GM18909 (cell line): Measurements from ENCODE around the gene EFNA5.

ENCODE experiments used
- ATAC-seq: cut with Tn5 transposase; IDR thresholded peaks from one replicate; pipeline ENCODE4 v1.9.1; 2021; ENCODE audit warnings: mild to moderate bottlenecking; ENCODE audit not compliant: unreplicated experiment, poor library complexity

The EFNA5 gene

DNA sequence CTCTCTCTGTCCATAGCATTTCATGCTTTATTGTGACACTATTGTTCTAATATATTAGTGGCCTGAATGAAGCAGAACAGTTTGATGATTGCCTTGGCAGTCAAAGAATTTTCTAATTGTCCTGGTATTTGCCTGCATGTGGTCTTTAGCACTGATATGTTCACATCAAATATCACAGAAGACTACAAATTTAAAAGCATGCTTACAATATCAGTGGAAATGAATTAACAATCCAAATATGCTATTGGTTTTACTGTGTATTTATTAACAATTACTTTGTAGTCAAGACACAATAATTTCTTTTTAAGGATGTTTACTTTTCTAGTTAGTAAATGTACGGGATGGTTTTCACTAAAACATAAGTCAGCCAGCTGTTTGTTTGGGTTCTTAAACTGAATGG is 18.3 kb downstream of the EFNA5 start:
- no peak for ATAC-seq

DNA sequence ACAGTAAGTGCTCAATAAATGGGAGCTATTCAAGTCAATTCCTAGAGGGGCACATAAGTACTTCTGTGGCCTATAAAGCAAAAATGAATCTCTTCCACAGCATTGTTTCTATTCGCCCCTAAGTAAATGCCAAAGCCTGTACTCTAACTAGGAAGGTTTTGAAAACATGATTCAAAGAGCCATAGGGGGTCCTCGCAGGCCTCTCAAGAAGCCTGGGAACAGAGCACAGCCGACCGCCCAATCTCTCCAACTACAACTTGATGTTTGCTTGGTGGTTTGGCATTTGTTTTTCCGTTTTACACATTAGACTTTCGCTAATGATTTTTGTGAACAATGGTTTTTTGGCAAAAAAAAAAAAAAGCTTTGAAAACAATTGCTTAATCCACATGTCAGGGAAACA is 19.4 kb downstream of the EFNA5 start:
- ATAC-seq: no peak

DNA sequence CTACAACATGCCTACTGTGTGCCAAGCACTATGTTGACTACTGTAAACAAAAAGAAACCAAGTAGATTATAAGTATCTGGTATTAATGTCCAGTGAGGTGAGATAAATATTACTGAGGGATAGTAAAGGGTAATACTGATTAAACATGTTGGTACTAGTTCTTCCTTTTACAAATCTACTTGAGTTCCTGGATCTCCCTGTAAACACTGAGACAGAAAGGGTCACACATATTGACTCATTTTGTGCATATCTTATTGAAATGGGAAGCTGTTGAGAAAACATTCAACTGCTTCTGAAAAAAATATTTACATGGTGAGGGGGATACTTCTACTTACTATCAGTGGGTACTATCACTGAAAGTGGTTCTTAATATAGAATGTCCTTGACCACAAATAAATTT is 24.3 kb downstream of the EFNA5 start:
- ATAC-seq: no peak

DNA sequence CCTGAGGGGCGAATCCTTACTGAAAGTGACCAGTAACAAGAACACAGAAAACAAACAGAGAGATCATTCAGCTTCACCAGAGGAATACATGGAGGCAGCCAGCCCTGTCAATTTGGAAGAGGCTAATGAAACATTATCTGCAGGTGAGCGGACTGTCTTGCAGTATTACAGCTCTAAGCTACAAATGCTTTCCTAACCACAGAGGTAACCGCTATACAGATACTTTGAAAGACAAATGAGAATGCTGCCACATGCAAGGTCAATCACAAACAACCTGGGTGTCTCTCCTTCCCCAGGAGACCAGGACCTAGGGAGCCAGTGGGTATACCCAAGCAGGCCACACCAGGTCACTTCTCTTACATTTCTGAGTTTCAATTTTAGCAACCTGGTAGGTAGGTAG is 30.2 kb downstream of the EFNA5 start:
- no peak for ATAC-seq

DNA sequence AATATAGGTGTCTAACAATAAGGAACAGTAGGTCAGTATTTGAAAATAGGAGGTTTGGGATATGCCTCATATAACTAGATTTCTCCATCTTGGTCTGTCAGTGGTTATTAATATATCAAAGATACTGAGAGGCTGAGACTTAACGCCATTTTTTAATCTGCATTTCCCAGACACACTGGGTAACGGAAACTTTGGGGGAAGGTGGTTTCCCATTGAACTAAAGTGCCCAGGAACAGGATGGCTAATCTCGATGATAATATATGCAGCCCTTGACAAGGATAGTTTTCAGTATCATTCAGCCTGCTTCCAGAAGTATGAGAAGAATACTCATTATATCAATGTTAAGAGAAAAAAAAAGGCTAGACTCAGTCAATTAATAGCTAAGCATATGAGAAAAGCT is 30.7 kb downstream of the EFNA5 start:
- no peak for ATAC-seq

DNA sequence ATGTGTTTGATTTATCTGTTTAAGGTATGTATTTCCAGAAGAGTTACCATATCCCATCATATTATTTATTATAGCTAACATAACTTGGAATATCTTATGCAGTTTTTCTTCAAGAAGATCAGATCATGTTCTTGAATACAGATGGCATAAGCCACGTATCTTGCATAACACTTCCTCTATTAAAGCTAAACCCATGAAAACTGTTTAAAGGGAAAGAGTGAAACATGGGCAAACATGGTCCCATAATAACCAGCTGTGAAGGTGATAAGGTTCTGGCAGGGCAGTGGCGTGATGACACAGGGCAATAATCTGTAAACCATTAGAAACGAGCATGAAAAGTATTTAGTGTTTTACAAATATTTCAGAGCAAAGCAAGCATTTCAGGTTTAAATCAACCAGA is 34.2 kb downstream of the EFNA5 start:
- ATAC-seq: no peak

DNA sequence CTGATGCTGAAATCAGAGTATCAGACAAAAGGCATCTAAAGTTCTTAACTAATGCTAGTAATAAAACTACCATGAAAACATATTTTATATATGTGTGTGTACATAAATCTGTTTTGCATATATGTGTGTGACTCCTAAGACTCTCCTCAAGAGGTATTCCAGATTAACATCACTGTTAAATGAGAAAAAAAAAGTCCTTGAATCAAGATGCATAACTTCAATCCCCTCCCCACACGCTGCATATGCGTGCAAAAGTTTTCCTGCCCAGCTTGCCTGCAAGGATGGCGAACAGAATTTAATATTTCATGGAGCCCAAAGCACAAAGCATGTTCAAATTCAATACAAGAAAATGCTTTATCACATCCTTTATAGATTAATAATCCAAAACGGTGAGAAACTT is 34.7 kb downstream of the EFNA5 start:
- ATAC-seq: no peak

DNA sequence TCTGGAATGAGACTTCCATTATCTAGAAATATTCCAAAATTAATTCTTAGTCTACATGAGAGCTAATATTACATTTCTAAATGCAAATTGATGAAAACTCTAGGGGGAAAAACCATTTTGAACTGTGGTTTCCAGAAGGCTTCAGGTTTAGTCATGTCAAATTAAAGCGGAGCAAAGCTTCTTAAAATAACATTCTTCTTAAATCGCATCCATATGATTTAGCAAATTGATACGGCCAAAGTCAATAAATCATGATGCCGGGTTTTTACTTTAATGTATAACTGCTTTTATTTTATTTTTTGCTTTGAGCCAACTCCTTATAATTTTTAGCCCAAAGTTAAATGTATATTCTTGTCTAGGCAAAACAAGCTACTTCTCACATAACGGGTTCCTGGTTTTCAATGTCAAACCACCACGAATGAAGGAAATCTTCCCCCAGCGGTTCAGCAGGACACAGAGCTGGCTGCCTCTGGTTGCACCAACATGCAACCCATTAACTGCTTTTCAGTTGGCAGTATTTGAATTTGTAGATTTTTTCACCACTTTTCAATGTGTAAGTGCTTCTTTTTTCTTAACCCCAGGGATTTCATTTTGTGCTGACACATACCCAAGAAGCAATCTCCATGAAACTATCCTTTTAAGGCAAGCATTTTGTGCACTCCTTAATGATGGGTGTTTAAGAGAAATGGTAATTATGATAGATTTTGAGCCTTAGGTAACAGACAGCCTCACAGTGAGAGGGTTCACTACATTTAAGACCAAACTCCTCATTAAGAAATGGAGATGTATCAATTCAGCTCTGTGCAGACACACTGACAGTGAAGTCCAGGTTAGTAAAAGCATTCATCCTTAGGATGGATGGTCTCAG is 35.5 kb downstream of the EFNA5 start:
- no peak for ATAC-seq

DNA sequence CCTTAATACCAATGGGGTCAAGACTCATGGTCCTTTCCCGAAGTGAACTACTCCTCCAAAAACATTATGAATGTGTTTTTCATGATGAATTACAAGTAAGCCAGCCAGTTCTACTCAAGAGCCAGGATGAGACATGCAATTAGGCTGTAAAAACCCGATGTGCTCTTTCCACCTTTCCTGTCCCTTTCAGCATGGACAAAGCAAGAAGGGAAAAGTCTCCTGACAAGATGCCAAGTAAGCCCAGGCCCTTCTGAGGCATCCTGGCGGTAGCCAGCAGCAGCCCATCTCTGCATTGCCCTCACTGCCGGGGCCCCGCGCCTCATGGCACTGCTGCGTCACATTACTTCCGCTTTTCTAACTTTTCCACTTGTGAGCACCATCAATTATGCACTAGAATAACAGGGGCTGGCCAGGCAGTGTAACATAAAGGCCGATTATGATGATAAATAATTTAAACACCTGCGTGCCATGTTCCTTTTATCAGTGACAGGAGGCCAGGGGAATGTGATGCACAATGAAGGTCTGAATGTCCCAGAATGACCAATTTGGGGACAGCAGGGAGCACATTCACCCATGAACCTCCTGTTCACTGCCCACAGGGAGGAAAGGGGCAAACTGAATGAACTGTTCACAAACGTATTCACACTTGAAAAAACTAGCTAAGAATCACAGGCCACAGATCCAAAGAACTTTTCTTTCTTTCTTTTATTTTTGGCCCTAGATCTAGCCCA is 37.4 kb downstream of the EFNA5 start:
- no peak for ATAC-seq

DNA sequence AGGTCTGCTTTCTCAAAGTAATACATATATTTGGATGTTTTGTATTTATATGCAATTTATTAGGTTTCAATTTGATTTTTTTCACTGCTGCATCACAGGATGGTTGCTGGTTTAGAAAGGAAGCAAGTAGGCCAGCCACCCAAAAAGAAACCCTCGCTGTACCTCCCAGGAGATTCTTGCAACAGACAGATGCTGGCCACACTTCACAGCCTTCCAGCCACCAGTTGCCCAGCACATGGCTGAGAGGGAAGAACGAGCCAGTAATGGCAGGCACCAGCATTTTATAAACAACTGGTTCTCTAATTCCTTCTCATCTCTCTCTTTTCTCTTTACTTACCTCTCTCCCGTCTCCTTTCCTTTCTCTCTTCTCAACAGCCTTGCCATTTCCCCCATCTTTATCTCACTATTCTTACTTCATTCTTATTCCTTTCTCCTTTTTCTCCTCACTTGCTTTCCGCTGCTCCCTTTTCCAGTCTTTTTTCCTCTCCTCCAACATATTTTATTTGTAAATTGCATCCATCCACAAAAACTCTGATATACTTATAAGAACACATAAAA is 38.9 kb downstream of the EFNA5 start:
- no peak for ATAC-seq

DNA sequence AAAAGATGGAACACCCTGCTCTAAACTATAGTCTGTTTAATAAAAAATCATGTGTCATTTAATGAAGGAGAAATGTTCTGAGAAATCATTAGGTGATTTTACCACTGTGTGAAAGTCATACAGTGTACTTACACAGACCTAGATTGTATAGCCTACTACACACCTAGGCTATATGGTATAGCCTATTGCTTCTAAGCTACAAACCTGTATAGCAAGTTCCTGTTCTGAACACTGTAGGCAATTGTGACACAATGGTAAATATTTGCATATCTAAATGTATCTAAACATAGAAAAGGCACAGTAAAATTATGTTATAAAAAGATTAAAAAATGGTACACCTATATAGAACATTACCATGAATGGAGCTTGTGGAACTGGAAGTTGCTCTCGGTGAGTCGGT is 40.6 kb downstream of the EFNA5 start:
- no peak for ATAC-seq

DNA sequence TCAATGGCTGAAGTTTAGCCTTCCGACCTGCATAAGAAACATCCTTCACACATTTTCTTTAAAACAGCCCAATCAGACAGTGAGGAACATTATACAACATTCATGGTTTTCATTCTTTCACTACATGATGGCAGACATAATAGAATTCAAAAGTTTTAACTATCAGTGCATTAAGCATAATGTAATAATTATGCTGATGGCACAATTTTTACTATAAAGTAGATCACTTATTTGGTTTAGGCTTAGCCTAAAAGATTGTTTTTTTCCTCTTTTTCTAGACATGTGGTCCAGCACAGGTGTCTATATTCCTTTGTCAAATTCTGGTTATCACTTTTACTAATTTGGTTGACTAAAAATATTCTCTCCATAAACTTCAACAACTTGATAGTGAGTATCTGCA is 46.5 kb downstream of the EFNA5 start:
- ATAC-seq: no peak

DNA sequence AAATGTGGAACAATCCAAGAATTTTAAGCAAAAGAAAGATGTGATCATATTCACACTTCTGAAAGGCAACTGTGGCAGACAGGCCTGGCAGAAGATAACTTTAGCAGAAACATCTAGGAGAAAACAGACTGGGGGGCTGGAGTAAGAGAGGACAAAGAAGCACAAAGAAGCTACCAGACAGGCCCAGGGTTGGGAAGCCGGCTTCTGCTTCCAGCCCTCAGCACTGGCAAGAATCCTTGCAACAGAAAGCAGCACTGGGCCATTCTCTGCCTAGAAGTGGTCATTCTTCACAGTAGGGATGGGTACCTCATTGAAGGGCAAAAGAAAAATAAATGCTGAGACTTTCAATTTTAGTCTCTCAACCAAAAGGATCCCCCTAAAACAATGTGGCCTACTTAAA is 49.6 kb downstream of the EFNA5 start:
- ATAC-seq: no peak

DNA sequence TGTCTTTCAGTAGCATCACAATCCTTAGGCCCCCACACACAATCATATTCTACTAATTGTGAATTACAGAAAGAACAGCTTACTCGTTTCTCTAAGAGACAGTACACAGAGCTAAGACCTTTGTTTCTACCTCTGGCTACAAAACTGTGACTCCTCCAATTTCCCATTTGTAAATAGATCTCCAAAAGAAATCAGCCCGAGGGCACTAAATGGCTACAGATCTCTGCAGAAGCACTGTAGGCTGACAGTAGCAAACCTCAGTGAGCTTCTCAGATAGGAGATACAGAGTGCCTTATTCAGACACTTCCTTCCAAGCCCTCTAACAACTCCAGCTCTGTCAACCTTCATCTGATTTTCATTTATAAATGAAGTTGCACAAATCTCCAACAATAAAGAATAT is 51.0 kb downstream of the EFNA5 start:
- no peak for ATAC-seq

DNA sequence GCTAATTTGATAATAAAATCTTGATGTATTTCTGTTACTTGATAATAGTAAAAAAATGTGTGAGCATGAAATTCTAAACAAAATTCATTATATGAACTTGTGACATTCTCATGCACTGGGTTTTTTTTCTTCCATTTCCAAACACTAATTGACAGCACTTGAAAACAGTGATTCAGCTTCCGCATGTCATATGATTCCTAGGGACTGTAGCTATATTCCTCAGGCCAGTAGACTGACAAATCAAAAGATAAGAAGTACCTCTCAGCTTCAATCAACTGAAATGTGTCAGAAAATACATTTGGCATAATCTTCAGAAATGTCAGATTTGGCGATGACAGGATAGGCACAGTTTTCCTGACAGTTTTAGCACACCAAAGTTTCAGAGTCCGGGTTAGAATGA is 52.5 kb downstream of the EFNA5 start:
- no peak for ATAC-seq

DNA sequence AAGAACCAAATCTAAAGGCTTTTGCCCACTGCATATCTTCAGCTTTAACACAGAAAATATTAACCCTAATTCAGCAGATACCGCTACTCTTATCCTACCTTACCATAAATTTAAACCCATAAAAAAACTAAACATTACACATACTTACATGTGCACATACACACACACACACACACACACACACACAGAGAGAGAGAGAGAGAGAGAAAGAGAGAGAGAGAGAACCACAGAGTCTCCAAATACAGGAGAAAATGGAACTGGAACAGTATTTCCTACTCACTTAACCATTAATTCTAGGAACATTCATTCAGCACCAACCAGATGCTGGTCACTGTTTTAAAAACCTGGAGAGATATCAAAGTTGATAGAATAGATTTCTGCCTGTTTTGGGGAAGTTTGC is 53.7 kb downstream of the EFNA5 start:
- ATAC-seq: no peak

DNA sequence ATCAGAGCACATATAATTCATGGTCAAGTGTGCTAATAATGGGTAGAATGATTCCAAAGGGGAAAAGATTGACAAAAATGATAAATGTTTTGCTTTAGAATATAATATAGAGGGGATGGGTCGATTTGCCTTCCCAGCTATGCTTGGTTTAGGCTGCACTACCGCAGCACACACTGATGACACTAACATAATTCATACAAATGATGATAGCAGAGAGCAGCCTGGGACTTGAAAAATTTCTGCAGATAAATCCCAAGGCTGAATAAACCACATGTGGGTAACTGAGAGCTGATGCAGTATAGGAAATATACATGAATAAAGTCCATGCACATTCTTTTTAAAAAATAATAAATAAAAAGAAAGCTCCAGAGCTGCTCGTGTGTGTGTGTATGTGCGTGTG is 54.5 kb downstream of the EFNA5 start:
- no peak for ATAC-seq

DNA sequence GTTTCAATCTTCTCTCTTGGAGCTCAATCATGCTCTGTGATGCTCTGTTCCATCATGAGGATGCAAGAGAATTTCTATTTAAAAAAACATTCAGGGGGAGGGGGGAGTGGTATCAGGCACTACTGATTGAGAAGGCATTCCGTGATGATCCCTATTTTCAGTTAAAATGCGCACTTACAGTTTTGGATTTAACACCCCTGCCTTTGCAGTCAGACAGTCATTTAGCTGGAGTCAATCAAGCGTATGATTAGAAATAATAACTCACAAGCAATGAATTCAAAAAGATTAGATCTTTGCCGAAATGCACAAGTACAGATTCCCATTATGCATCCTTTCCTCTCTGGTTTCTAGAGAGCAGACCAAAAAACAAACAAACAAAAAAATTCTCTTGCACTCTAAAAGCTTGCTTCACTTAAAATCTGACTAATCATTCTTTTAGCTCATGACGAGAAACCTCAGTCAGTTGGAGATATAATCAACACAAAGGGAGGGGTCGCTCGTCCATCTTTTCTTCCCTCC is 55.4 kb downstream of the EFNA5 start:
- no peak for ATAC-seq

DNA sequence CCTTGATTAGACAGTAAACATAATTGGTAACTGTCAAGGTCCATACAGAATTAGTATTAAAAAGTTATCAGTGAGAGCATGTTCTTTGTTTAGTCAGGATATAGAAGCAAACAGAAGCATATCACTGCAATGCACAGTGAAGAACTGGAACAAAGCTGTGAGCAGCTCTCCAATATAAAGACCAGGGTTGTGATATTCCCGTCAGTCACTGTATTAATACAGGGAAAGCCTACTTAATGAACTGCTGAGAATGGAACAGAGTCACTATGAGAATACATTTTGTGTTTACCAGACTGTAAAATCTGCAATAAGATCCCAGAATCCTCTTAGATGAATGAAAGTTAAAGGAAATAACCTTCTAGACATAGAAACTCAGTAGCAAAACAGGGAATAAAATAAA is 58.2 kb downstream of the EFNA5 start:
- ATAC-seq: no peak

DNA sequence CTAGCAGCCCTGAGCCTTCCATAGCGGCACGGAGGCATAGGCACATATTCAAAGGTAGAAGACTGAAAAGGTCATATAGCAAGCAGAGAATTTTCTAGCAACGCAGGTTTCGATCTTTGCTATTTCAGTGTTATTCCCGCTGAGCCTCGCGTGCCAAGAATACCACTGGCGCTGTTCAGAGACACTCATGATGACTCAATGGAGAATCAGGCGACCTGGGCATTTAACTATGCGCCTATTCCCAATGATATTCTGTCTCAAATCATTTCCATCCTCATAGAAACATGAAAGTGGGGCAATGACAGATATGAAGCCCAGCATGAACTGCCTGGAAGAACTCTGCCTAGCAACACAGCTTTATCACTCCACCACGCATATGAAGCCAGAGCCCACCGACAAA is 59.9 kb downstream of the EFNA5 start:
- no peak for ATAC-seq

DNA sequence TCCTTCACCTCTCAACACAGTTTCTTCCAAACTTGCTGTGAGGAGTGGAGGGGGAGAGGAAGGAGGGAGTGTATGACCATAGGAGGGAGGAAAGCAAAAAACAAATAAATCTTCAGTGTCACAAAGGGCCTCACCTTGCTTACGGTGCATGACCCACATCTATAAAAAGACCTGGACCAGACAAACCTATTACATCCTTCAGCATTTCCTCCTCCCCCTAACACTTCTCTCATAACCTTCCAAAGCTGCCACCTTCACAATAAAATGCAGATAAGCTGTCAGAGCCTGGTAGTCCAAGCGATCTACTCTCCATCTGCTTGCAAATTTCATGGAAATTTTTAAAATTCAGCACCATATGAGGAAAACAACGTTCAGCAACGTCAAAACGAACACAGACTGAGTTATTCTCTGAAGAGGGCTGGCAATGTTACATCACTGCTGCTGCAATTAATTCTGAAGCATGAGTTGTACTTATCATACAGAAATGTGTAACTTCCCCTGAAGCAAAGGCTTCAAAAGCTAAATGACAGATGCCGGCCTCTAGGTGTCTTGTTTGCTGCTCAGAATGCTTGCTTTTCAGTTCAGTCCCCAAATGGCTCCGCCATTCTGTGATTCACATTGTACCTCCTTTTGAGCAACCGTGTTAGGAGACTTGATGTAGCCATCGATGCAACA is 62.9 kb downstream of the EFNA5 start:
- no peak for ATAC-seq
